GM19468 (cell line): Measurements from ENCODE around the gene MPND.

Experiments used
- ATAC-seq: cut with Tn5 transposase; IDR thresholded peaks from one replicate; pipeline ENCODE4 v1.9.1; 2021; ENCODE audit warnings: mild to moderate bottlenecking, moderate library complexity, moderate number of reproducible peaks; ENCODE audit not compliant: unreplicated experiment; ENCODE audit errors: extremely low read depth

MPND gene

GRCh38 chr19:4363571-4364304 is 20.4 kb downstream of the MPND start:
- no peak for ATAC-seq

DNA sequence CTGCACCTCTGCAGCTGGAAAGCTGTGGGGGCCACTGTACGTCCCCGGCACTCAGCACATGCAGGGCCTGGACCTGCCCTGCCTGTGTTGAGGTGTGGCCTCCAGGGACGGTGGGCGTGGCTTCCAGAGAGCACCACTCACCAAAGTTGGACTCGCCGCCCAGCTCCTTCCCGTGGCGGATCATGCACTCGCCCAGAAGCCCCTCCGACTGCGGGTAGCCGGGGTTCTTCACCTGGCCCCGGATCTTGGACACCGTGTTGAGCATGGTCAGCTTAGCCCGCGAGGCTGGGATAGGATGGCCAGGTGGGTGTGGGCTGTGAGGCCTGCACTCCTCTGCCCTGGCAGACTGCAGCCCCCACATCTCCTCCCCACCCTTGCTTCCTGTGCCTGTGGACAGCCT is 22.0 kb downstream of the MPND start:
- no peak for ATAC-seq

DNA sequence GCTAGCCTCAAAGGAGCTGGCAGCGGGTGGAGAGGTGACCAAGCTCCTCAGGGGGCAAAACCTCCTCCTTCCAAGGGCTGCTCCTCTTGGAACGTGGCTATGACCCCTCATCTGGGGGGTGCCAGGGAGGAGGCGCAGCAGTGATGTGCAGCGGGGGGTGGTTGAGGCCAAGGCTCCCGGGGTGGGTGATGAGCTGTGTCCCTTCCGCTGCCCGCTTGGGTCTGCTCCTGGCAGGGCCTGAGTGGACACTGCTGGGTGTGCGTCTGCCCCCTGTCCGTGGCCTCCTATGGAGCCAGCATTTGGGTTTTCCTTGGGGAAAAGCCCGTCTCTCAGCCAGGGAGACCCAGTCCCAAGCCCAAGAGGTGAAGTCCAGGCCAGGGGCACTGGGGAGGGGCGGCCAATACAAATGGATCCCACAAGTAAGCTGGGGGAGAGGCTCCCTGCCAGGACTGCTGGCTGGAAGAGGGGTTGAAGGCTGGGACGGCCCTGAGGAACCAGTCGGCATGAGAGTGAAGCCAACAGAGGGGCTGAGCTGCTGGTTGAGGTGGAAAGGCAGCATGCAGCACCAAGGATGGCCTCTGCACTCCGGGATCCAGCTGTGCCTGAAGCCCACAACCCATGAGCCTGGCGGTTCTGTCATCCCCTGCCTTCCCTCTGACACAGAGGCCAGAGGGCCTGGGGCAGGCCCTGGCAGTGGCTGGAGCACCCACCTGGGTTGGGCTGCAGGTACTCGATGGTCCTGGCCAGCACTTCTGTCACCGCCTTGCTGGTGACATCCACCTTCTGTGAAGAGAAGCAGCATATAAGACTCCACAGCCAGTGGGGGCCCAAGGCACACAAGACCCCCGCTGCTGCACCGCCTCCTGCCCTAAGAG is 22.7 kb downstream of the MPND start:
- no peak for ATAC-seq

DNA sequence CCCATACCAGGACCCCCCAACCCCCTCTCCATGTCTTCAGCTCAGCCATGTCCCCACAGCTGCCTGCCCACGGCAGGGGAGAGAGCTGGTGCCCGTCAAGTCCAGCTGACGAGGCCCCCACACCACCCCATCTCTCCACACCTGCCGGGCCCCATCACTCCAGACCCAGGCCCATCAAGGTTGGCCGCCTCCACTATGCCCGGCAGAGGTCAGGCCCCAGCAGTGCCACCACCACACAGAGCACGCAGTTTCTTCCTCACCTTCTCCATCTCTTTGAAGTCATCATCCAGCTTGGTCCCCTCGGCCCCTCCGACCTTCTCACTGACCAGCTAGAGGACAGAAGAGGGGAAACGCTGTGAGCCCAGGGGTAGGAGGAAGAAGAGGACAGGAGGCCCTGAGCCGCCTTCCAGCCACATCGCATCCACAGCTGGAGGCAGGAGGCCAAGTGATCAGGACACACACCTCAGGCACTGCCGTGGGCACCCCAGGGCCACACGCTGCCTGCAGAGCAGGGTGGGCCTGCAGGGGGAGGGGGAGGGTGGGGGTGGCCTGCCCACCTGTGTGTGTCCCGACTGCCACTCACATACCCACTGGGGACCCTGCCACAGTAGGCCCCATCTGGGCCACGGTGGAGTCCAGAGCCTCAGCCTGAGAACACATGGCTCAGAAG is 23.4 kb downstream of the MPND start:
- no peak for ATAC-seq

DNA sequence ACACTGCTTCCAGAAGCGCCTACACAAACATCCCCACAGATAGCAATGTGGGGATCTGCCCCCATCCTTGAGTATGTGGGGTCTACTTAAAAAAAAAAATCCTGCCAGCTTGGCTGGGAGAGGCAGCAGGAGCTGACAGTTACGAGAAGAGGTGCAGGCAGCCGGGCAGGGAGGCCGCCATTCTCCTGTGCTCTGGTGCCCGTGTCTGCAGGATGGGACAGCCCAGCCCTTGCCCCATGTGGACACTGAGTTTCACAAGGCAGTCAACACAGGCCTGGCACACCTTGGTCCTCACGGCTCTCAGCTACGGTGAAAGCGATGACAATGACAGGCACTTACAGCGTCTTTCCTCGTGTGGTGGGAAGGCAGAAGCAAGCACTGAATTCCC is 24.0 kb downstream of the MPND start:
- ATAC-seq = no peak

DNA sequence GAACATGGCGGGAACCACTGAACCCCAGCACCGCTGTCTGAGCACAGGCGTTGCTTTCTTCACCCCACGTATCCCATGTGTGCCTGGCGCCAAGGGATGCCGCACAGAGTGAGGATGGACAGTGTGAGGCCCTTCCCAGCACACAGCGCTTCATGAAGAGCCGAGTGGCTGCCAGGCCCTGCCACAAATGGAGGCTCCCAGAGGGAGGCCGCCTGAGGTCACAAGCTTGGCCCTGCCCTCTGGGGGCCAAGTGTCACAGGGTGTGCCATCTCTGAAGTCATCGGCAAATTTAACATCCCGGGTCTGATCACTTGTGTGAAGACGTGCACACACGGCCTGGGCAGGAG is 24.4 kb downstream of the MPND start:
- ATAC-seq = no peak

DNA sequence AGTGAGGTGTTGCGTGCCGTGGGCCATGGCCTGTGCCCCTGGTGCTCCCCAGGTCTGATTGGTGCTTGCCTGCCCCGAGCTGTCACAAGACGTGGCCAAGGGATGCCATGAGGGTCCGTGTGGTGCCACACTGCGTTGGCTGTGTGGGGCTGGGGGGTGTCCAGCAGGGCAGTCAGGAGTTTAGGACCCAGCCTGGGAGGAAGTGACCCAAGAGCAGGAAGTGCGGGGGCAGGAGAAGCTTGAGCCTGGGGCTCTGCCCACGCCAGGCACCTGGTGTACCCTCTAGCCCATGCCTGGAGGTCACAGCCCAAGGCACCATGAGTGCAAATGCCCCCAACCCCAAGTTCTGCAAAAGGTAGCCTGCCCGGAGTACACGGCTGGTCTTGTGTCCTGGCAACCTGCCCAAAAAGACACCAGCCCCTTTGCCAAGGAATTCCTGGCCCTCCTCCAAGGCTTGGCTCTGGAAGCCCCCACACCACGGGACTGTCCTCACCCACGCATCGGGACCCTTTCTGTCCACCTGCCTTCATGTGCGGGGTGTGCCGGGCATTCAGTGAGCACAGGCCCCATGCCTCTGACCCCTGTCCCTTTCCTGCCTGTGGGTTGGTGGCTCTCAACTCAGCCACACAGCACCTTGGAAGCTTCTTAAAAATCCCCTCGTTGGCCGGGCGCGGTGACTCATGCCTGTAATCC is 24.9 kb downstream of the MPND start:
- no peak for ATAC-seq

- ATAC-seq = peak; percentile 19
These were observed 25.9 kb downstream of the MPND start for GRCh38 chr19:4369109-4369887.

- ATAC-seq = no peak
These were observed 26.5 kb downstream of the MPND start for GRCh38 chr19:4369888-4370260.

- ATAC-seq = no peak
These were observed 27.2 kb downstream of the MPND start for GRCh38 chr19:4370418-4371041.

GRCh38 chr19:4371247-4372164 is 28.1 kb downstream of the MPND start:
- ATAC-seq = no peak

DNA sequence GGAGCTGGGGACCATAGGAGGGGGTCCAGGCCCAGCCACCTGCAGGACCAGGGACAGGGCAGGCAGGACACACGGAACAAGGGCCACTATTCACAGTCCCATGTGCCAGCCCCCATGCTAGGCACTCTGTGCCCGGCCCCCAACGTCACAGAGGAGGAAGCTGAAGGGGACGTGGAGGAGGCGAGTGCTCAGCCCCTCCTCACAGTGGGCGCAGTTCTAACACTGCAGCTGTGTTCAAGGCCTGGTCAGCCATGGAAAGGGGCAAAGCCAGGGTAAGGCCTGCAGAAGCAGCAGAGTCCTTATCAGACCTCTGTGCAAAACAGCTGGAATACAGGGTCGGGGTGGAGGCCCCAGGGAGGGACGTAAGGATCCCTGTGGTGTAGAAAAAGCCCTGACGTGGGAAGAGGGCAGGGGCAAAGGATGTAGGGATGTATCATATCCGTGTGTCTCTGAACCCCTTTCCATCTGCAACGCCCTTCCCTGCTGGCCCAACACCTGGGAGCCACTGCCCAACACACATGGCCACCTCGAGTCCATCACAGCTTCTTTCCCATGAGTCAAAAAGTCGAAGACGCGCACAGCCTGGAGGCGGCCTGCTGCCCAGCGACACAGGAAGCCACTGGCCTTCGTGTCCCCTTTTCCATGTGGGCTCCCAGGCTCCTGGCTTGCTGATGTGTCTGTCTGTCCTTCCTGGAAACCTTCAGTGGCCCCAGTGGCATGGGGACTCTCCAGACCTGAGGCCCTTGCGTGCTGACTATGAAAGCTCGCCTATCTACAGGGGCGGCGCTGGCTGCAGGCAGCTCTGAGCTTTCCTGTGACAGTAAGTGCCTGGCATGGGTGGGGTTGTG is 29.0 kb downstream of the MPND start:
- no peak for ATAC-seq

- ATAC-seq = no peak
These were observed 29.6 kb downstream of the MPND start for GRCh38 chr19:4373013-4373367.

- ATAC-seq = no peak
These were observed 30.5 kb downstream of the MPND start for GRCh38 chr19:4373601-4374497.

- no peak for ATAC-seq
These were observed 31.3 kb downstream of the MPND start for GRCh38 chr19:4374498-4375163.
